Hepatocyte (in vitro differentiated cells): ENCODE measurements around the gene PLXNB2. TPM values are rescaled to one million over a fixed set of nuclear protein-coding genes. Genes with fewer than 3 reads are reported as not detected.

Source experiments
- DNase-seq: peaks from one replicate; pipeline ENCODE4 v3.0.0-alpha.2; 2016; ENCODE audit warnings: low spot score
- H2AFZ ChIP-seq: fragments of 200-600 bp; sonication (generic); 2 replicates; pipeline ENCODE4 v1.6.0; 2016; ENCODE audit warnings: antibody characterized with exemption, mild to moderate bottlenecking
- H3K27ac ChIP-seq: fragments of 200-600 bp; sonication (generic); 2 replicates; pipeline ENCODE4 v1.5.1; 2016; ENCODE audit warnings: mild to moderate bottlenecking
- H3K27me3 ChIP-seq: fragments of 200-600 bp; sonication (generic); 2 replicates; pipeline ENCODE4 v1.6.1; 2016
- H3K36me3 ChIP-seq: fragments of 200-600 bp; sonication (generic); replicated peaks from 2 replicates; pipeline ENCODE4 v1.5.1; 2016; ENCODE audit warnings: low read depth; ENCODE audit not compliant: insufficient read depth
- H3K4me1 ChIP-seq: fragments of 200-600 bp; sonication (generic); 2 replicates; pipeline ENCODE4 v1.5.1; 2016; ENCODE audit warnings: mild to moderate bottlenecking, moderate library complexity; ENCODE audit not compliant: insufficient read depth
- H3K4me2 ChIP-seq: fragments of 200-600 bp; sonication (generic); 2 replicates; pipeline ENCODE4 v1.6.0; 2016
- H3K4me3 ChIP-seq: fragments of 200-600 bp; sonication (generic); 2 replicates; pipeline ENCODE4 v1.5.1; 2016; ENCODE audit warnings: mild to moderate bottlenecking
- H3K79me2 ChIP-seq: fragments of 200-600 bp; sonication (generic); 2 replicates; pipeline ENCODE4 v1.6.0; 2017; ENCODE audit warnings: mild to moderate bottlenecking
- H3K9me2 ChIP-seq: fragments of 200-600 bp; sonication (generic); replicated peaks from 2 replicates; pipeline ENCODE4 v1.6.0; 2017; ENCODE audit warnings: mild to moderate bottlenecking; ENCODE audit not compliant: insufficient read depth
- H3K9me3 ChIP-seq: fragments of 200-600 bp; sonication (generic); 2 replicates; pipeline ENCODE4 v1.5.1; 2016; ENCODE audit warnings: low read depth, mild to moderate bottlenecking
- H4K20me1 ChIP-seq: fragments of 200-600 bp; sonication (generic); 2 replicates; pipeline ENCODE4 v1.6.0; 2016; ENCODE audit warnings: mild to moderate bottlenecking; ENCODE audit not compliant: insufficient read depth, poor library complexity, severe bottlenecking
- EZH2 ChIP-seq: fragments of 200-600 bp; sonication (generic); IDR thresholded peaks from 2 replicates; pipeline ENCODE4 v1.6.1; 2016; ENCODE audit warnings: antibody characterized with exemption, mild to moderate bottlenecking, borderline replicate concordance
- EZH2phosphoT487 ChIP-seq: fragments of 200-600 bp; sonication (generic); IDR thresholded peaks from one replicate; pipeline ENCODE4 v1.6.1; 2018; ENCODE audit warnings: antibody characterized with exemption, mild to moderate bottlenecking, low read depth, moderate library complexity; ENCODE audit not compliant: unreplicated experiment, severe bottlenecking
- WGBS: methylation state at CpG from one replicate; pipeline ENCODE4 v1.1.6; 2016; ENCODE audit warnings: low lambda C conversion rate; ENCODE audit errors: missing lambda C conversion rate; 5-methylcytosine and 5-hydroxymethylcytosine counted together
- polyA plus RNA-seq: library from polyadenylated mRNA; unstranded; fragments of >200 nt; fragmentation: Nextera tagmentation; extraction: Ambion mirVana; gene quantifications from 2 replicates; pipeline ENCODE4 v1.2.1, GENCODE V29; 2016
- total RNA-seq: library from RNA; depleted of rRNA; stranded (reverse); fragments of >200 nt; gene quantifications from 2 replicates; pipeline ENCODE4 v1.2.3, GENCODE V29; 2014
- TF ChIP-seq, protein P1 (sequence below): fragments of 200-600 bp; sonication (generic); IDR thresholded peaks from 2 replicates; pipeline ENCODE4 v1.5.1; 2016; ENCODE audit warnings: antibody characterized with exemption, mild to moderate bottlenecking; ENCODE audit not compliant: poor library complexity

PLXNB2 gene
- total and polyA plus RNA-seq, 2 experiments from 2014 or later: 113 to 147 TPM

DNA sequence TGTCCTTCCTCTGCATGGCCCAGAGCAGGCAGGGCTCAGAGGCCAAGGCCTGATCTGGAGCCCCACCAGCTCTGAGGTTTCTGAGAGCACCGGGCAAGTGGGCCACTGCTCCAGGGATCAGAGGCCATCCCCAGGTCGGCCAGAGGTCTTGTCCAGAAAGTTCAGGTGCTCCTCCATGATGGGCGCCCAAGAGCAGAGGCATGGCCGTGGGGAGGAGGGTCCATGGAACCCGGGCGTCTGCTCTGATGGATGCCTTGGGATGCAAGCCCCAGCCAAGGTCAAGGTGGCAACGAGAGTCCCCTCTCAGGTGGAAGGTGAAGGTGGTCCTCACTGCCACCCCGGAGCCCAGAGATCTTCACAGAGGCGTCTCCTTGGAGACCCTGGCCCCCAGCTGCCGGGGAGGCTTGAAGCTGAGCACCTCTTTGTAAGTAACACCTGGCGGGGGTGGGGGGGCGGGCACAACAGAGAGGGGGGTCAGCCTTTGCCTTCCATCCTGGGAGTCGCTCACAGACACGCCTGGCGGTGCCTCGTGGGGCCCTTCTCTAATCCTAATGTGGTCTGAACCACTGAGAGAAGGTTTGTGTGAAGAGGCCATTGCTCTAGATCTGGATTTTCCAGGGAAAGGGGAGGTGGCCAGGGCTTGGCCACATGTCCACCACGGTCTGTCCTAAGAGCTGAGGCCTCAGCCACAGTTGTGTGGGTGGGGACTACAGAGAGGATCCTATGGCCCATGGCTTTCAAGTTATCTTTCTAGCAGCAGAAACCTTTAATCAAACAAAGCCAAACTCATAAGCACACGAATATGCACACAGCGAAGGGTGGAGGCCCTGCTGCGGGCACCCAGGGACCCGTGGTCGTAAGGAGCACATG lies 54.2 kb downstream of the PLXNB2 start:
- Histone ChIP-seq H3K9me2 (no peaks in the 10 kb centered on the region), H3K9me3 (no peaks in the 10 kb centered on the region), H3K27me3 (no peaks in the 10 kb centered on the region), H3K27ac (no peak overlapping the region), H2AFZ (no peak overlapping the region), H3K4me1 (peaks cover 13% of the 10 kb centered on the region), H3K36me3 (no peaks in the 10 kb centered on the region), H3K4me2 (no peak overlapping the region), H3K79me2 (peaks cover 10% of the 10 kb centered on the region), H3K4me3 (no peak overlapping the region), H4K20me1 (no peaks in the 10 kb centered on the region)
- TF ChIP-seq, protein P1, sequence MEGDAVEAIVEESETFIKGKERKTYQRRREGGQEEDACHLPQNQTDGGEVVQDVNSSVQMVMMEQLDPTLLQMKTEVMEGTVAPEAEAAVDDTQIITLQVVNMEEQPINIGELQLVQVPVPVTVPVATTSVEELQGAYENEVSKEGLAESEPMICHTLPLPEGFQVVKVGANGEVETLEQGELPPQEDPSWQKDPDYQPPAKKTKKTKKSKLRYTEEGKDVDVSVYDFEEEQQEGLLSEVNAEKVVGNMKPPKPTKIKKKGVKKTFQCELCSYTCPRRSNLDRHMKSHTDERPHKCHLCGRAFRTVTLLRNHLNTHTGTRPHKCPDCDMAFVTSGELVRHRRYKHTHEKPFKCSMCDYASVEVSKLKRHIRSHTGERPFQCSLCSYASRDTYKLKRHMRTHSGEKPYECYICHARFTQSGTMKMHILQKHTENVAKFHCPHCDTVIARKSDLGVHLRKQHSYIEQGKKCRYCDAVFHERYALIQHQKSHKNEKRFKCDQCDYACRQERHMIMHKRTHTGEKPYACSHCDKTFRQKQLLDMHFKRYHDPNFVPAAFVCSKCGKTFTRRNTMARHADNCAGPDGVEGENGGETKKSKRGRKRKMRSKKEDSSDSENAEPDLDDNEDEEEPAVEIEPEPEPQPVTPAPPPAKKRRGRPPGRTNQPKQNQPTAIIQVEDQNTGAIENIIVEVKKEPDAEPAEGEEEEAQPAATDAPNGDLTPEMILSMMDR: no peak
- no peak for TF ChIP-seq EZH2phosphoT487
- no peak for TF ChIP-seq EZH2
- no peak for DNase-seq
- 91% methylated on average over 18 of the region's 22 CpGs for WGBS

DNA sequence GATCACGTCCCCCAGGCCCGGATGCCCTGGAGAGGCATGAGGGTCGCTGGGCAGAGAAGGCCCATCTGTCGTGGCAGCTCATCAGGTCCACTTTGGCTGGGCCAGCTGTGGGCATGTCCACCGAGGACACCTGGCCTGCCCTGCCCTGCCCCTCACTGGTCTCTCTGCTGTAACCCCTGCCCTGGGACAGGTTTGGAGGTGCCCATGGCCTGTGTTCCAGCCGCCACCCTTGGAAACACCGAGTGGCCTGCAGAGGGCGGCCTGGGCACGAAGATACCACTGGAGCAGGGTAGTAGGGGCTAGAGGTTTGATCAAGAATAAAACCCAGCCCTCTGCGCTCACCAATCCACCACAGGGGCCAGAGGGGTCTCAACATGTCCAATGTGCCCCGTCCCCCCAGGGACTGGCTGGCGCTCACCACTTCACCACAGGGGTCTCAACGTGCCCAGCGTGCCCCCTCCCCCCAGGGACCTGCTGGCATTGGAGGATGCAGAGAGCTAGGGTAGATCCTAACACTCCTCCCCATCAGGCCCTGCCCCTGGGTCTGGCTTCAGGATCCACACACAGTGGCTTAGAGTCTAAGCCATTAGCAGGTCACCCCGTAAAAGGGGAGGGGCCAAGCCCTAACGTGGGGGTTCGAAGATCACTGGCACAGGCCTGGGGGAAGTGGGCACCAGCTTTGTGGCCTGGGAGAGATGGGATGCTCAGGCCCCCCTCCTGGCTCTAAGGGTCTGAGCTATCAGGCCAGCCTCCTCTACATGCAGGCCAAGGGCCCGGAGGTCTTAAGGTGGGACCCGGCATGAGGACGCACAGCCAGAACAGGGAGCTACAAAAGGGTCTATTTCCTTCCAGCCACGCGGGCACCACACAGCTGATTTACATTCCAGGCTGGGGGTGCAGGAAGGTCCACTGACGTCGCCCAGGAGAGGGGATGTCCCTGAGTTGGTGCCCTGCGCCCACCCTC lies 55.1 kb downstream of the PLXNB2 start:
- H3K4me2 ChIP-seq: no peak overlapping the region

DNA sequence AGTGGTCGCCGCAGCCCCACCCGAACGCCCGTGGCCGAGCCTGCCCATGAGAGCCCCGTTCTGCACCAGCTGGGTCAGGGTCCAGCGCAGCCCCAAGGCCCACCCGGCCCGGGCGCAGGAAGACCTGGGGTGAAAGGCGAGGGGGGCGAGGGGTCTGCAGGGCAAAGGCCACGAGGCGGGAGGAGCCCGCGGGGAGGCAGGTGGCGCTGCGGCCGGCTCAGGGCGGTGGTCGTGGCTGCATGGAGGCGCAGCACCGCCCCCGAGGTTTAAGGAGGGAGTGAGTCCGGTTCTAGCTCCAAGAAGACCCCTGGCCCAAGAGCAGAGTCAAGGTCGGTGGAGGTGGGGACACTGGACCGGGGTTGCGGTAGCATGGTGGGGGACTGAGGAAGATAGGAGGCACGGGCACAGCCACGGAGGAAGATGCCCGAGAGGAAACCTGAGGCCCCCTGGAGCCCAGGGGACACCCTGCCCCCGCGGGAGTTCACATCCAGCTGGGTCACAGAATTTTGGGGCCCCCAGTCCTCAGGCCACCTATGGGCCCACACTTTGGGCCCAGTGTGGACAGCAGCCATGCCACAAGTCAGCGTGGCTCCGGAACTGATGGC lies 55.9 kb downstream of the PLXNB2 start:
- Histone ChIP-seq H3K36me3 (no peaks in the 10 kb centered on the region), H3K27me3 (no peaks in the 10 kb centered on the region), H3K9me2 (no peaks in the 10 kb centered on the region), H3K4me2 (peak overlapping the region; percentile 99), H3K9me3 (no peaks in the 10 kb centered on the region), H3K27ac (no peak overlapping the region), H4K20me1 (no peaks in the 10 kb centered on the region), H3K79me2 (peaks cover 21% of the 10 kb centered on the region), H3K4me3 (peak overlapping the region; percentile 70), H2AFZ (peak overlapping the region; percentile 39), H3K4me1 (peaks cover 13% of the 10 kb centered on the region)
- 26% methylated on average over 24 of the region's 36 CpGs for WGBS
- TF ChIP-seq EZH2phosphoT487 (no peak), EZH2 (no peak)
- TF ChIP-seq, protein P1: no peak
- DNase-seq: no peak

More for the DNA sequence above, 55.1 kb downstream of the PLXNB2 start:
- no peak for TF ChIP-seq EZH2
- TF ChIP-seq, protein P1: peak; percentile 66
- Histone ChIP-seq H3K9me2 (no peaks in the 10 kb centered on the region), H3K27ac (no peak overlapping the region), H2AFZ (no peak overlapping the region), H3K79me2 (peaks cover 13% of the 10 kb centered on the region), H3K9me3 (no peaks in the 10 kb centered on the region), H3K27me3 (no peaks in the 10 kb centered on the region), H3K4me3 (no peak overlapping the region), H3K4me1 (peaks cover 13% of the 10 kb centered on the region), H3K36me3 (no peaks in the 10 kb centered on the region), H4K20me1 (no peaks in the 10 kb centered on the region)
- peak; percentile 80 for DNase-seq
- 67% methylated on average over 25 of the region's 25 CpGs for WGBS
